Right hindlimb (tissue), 1 donor: ENCODE measurements around the gene IL10RA.
A peak's percentile ranks its signal among the peaks of the same experiment; 100 is the strongest.

Source experiments
- DNase-seq: peaks from one replicate; pipeline ENCODE4 v3.0.0-alpha.2; 2018

Gene IL10RA

DNA sequence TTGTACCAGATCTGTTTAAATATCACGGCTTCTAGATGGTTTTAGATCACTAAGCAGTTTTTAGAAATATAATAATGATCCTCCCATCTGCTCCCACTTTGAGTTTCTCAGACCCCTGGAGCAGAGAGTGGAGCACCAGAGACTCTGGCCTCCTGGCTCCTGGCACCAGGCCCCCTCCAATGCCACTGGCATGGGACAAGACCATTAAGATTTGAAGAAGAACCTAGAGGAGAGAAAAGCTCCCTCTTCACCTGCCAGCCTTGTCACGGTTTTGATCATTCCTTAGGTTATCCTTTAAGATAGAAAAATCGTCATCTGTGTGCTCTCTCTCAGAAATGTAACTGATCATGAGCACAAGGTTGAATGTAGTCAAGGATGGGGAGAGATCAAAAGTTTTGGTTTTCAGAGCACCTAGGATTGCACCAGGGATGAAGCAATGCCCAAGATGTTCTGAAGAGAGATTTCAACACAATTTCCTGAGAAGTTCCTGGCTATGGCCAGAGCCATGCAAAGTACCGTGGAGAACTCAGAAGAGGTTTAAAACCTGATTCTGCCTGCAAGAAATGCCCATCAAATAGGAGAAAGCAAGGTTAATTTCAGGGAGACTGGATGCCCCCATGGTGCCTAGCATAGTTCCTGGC, 22.2 kb downstream of the IL10RA start:
- DNase-seq = no peak

DNA sequence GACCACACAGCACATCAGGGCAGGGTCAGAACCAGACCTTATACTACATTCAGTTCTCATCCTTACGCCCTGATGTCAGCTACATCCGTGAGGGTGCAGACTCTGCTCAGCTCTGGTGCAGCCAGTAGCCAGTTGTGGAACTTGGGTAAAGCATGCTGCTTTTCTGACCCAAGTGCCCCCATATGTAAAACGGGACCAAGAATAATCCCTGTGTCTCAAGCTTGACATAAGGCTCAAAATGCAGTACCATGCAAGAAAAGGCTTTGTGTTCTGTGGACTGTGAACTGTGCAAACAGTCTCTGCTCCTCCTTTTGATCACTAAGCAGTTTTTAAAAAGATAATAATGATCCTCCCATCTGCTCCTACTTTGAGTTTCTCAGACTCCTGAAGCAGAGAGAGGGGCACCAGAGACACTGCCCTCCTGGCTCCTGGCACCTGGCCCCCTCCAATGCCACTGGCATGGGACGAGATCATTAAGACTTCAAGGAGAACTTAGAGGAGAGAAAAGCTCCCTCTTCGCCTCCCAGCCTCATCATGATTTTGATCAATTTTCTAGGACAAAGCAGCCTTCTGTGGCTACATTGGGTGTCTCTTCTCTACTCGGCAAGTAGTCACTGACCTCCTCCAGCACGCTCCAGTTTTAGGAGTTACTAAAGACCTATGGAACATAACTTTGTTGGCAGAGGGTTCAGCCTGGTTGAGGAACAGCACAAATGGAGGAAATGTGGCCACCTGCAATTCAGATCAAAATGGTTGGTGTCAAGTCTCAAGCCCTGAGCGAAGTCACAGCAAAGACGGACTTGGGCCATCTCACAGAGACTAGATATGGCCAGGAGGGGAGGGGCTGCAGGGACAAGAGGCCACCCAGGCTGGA, 23.9 kb downstream of the IL10RA start:
- DNase-seq = no peak

GRCh38 chr11:118010738-118011461, 24.7 kb downstream of the IL10RA start:
- peak; percentile 33 for DNase-seq

GRCh38 chr11:118012083-118012669, 26.0 kb downstream of the IL10RA start:
- no peak for DNase-seq

- DNase-seq = no peak
Measured at GRCh38 chr11:118014022-118014421, 27.8 kb downstream of the IL10RA start.

GRCh38 chr11:118015385-118015841, 29.2 kb downstream of the IL10RA start:
- no peak for DNase-seq

DNA sequence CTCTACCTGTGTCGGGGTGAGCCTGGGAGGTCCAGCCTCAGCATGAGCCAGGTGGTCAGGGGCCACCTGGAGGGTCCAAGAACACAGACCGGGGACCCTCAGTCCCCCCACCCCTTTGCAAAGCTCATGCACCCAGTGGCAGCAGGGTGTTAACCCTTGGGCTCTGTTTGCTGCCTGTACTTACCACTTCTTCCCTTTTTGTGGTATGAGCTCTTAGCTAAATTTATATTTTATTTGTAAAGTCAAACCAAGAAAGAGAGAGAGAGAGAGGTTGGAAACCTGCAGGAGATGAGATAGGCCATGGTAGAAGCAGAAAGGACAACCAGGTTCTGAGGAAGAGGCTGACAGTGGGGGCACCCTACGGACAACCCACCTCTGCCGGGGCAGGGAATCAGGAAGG, 29.9 kb downstream of the IL10RA start:
- DNase-seq = no peak

DNA sequence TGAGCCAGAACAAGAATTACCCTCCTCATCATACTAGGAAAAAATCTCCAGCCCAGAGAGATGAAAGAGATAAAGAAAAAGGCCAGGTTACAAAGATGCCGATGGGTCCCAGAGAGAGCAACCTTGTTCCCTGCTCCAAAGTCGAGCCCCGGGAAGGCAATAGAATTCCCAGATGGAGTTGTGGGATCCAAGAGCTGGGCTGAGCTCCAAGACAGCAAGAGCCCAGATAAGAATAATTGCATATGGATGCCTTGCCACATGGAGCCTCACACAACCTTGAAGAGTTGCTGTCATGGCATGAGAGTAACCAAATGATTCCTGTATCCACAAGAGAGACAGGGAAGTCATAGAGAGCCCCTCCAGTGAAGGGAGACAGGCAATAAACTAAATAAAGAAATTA, 30.9 kb downstream of the IL10RA start:
- no peak for DNase-seq

DNA sequence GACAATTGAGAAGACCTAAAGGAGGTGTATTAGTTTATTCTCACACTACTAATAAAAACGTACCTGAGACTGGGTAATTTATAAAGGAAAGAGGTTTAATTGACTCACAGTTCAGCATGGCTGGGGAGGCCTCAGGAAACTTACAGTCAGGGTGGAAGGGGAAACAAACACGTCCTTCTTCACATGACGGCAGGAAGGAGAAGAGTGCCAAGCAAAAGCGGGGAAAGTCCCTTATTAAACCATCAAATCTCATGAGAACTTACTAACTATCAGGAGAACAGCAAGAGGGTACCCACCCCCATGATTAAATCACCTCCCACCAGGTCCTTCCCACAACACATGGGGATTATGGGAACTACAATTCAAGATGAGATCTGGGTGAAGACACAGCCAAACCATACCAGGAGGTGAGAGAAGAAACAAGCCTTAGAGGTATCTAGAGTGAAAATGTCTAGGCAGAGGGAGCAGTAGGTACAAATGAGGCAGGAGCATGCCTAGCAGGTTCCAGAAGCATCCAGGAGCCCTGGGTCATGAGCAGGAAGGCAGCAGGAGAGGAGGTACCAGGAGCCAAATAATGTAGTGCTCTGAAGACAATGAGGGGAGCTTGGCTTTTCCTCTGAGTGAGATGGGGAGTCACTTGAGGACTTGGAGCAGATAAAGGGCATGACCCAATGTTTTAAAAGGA, 31.6 kb downstream of the IL10RA start:
- no peak for DNase-seq

GRCh38 chr11:118018401-118018800, 32.2 kb downstream of the IL10RA start:
- DNase-seq = no peak

GRCh38 chr11:118021146-118021545, 35.0 kb downstream of the IL10RA start:
- no peak for DNase-seq

- no peak for DNase-seq
Measured at GRCh38 chr11:118027694-118028093, 41.5 kb downstream of the IL10RA start.

DNA sequence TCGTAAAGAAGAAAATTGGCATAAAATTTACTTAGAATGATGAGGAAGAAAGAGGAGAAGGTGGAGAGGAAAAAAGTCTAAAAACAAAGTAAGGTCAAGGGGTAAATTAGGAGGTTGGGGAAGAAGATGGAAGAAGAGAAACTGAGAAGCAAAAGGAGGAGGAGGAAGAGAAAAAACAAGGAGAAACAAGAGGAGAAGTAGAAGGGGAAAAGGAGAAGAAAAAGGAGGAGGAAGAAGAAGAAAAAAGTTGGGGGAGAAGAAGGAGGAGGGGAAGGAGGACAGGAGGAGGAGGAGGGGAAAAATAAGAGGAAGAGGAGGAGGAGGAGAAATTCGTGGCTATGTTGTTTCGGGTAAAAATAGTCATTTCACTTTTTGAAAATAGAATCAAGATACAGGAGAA, 42.4 kb downstream of the IL10RA start:
- no peak for DNase-seq

DNA sequence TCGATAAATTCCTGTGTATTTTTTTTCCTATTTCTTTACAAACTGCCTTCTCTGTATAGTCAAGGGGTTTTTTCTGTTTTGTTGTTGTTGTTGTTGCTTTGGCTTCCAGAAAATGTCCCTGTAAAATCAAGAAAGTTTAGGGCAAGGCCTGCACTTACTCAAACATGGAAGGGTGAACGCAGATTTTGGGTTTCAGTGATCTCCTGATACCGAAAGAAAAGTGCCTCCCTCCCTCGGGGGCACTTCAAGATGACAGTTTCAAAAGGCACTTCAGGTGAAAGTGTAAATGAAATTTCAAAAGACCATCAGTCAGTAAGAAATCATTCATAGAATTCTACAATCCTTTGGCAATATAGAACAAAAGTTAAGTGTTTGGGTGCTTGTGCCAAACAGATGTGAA, 47.2 kb downstream of the IL10RA start:
- DNase-seq = no peak

- no peak for DNase-seq
Measured at GRCh38 chr11:118042141-118042540, 55.9 kb downstream of the IL10RA start.

DNA sequence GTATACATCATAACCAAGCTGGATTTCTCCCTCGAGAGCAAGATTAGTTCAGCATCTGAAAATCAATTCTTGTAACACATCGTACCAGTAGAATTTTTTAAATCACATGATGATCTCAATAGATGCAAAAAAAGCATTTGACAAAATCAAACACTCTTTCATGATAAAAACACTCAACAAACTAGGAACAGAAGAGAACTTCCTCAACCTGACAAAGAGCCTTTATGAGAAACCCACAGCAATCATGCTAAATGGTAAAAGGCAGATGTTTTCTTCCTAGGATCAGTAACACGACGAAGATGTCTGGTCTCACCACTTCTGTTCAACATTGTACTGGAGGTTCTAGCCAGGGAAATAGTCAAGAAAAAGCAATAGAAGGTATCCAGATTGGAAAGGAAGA, 56.6 kb downstream of the IL10RA start:
- no peak for DNase-seq

DNA sequence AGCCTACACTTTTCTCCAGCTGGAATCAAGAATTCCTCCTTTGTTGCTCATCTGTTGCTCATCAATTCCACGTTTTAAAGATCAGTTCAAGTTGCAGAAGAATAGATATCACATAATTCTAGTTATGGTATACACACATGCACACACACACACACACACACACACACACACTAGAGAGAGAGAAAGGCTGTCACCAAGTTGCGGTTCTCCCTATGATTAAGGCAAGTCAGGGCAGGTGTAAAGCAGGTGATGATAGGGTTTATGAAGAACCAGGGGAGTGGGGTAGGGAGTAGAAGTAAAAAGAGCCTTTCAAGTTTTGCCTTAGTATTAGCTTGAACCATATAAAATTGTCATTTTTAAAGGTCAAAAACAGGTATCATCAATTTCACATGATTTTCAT, 59.0 kb downstream of the IL10RA start:
- DNase-seq = no peak

GRCh38 chr11:118046051-118046963, 60.1 kb downstream of the IL10RA start:
- no peak for DNase-seq

DNA sequence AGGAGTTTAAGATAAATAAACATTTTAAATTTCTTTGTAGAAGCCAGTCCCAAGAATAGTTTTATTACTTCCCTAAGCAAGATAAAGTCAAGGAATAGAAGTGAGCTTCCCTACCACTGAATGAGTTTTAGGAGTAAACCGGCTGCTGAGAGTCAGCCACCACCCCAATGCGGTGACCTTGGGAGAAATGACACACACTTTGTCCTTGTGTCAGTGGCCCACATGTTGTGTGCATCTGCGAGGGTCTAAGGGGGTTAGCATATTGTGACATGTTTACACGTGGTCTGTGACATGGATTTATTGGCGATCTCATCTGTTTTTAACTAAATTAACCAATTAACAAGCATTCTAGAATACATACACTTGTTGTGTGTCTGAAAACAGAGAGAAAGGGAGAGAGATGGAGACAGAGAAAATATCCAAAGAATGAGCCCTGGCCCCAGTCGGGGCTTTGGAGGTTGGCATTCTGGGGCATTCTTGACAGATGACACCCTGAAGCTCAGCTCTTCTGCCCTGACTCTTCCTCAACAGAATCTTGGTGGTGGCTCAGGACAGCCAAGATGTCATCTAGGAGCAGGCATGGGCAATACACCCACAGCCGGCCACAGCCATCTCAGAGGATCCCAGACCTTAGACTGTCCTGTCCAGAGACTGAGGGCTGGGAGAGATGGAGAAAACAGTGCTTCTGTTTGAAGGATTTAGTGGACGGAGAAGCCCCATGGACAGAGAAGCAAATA, 60.9 kb downstream of the IL10RA start:
- no peak for DNase-seq

- DNase-seq = no peak
Measured at GRCh38 chr11:118047749-118048148, 61.6 kb downstream of the IL10RA start.
